ENCODE results near the gene TTC6.
A peak's percentile ranks its signal among the peaks of the same experiment; 100 is the strongest.

TTC6 gene

DNA sequence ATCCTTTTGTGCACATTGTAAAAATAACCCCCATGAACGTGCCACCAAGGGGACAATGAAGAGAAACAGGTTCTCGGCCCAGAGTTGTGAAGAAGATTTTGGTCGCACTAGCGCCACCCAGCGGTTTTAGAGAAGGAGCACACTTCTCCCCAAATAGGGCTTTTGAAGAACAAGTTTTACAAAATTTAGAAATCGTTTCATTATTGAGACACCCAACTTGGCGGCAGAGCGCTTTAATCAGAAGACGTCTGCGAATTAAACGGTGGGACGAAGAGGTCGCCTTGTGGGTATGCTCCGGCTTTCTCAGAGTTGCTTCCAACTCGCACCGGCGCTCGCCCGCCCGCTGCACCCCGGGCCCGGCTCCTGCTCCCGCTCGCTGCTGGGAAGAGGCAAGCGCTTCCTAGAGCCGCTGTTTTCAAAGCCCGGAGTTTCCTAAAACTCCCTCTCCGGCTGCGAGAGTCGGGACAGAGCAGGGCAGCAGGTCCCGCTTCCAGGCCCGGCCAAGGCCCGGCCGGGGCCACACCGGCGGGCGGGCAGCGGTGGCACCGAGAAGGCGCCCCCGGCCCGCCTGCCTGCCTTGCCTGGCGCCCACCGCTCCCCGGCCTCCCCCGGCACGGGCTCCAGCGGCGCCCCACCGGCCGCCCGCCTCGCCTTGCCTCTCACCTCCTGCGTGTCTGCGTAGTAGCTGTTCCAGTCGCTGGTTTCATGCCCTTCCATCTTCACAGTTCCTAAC, 1.0 kb upstream of the TTC6 start:
- peaks cover 4% of the 10 kb centered on the region; the same call in 1 of the 2 replicates for H3K4me1 ChIP-seq (ENCODE audit: insufficient read depth, low read length)
- peak overlapping the region; percentile 46; the same call in 1 of the 2 replicates for H3K4me3 ChIP-seq (ENCODE audit: low read length)
- H3K9ac ChIP-seq (ENCODE audit: low read depth, low read length) = no peak overlapping the region
- no peak overlapping the region for H3K27ac ChIP-seq (ENCODE audit: low read length)
- peaks cover 100% of the 10 kb centered on the region for H3K27me3 ChIP-seq (ENCODE audit: insufficient read depth, low read length)
- no peaks in the 10 kb centered on the region; the same call in 1 of the 2 replicates for H3K9me3 ChIP-seq (ENCODE audit: insufficient read depth, low read depth, low read length)
- H3K36me3 ChIP-seq (ENCODE audit: insufficient read depth, low read depth, low read length) = no peaks in the 10 kb centered on the region

DNA sequence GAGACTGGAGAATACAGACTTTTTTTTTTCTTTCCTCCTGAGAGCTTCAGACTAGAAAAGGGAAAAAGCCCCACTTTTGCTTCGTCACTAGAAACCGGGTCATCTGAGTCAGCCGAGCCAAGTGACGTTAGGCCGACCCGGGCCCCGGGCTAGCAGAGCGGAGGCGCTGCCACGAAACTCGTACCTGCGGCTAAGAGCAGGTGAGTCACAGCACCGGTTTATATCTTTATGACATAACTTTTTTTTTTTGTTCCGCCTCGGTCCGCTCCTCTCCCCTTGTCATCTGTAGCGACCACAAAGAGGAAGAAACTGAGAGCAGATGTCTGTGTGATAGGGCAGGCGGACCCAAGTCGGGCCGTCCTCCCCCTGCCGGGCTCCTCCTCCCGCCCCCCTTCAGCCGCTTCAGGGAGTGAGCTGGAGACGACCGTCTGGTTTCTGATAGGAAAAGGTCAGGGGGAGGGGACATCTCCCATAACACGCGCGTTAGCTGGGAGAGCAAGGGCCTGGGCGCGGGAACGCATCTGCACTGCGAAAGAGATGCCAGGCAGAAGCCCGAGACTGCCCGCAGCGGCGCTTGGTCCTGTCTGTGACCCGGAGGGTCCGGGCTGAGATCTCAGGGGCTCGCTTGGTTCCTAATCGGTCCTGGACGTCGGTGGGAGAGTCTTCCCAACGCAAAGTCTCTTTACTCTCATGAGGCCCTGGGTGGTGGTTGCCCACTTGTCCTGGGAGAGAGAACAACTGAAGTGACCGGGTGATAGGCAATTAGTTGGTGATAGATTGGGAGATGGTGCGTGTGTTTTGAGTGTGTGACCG, 586 bp downstream of the TTC6 start:
- Histone ChIP-seq H3K4me3 (ENCODE audit: low read length) (peak overlapping the region; percentile 43; the same call in 1 of the 2 replicates), H3K27ac (ENCODE audit: low read length) (no peak overlapping the region), H3K27me3 (ENCODE audit: insufficient read depth, low read length) (peaks cover 100% of the 10 kb centered on the region), H3K4me1 (ENCODE audit: insufficient read depth, low read length) (peaks cover 6% of the 10 kb centered on the region; the same call in 1 of the 2 replicates), H3K9me3 (ENCODE audit: insufficient read depth, low read depth, low read length) (no peaks in the 10 kb centered on the region; the same call in 1 of the 2 replicates), H3K9ac (ENCODE audit: low read depth, low read length) (no peak overlapping the region), H3K36me3 (ENCODE audit: insufficient read depth, low read depth, low read length) (no peaks in the 10 kb centered on the region)

DNA sequence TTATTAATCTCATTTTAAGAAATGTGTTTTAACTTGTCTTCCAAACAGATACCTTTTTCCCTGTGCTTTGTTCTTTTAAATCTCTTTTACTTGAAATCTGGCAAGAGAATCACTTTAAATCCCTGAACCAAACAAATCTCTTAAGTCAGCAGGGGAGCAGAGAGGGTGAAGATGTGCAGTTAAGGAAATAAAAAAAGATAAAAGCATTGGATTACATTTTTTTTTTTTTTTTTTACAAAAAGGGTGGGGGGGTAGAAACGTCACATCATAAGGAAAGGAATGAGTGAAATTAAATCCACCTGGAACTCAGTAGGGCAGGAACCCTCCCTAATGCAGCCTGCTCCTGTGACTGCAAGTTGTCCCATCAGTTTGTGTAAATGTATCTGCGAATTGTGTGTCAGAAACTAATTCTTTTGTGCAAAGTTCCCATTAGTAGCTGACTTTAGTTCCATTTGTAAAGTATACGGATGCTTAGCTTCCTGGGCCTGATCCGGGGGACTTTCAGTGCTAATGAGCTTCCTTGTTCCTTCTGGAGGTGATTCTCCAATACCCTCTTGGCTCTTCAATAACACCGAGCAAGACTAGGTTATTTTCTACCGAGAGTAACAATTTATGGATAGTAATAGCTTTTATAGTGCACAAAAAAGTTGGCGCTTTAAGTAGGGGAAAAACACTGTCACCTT, 1.5 kb downstream of the TTC6 start:
- peaks cover 6% of the 10 kb centered on the region; the same call in 1 of the 2 replicates for H3K4me1 ChIP-seq (ENCODE audit: insufficient read depth, low read length)
- H3K9ac ChIP-seq (ENCODE audit: low read depth, low read length) = no peak overlapping the region
- peaks cover 100% of the 10 kb centered on the region for H3K27me3 ChIP-seq (ENCODE audit: insufficient read depth, low read length)
- H3K9me3 ChIP-seq (ENCODE audit: insufficient read depth, low read depth, low read length) = no peaks in the 10 kb centered on the region; the same call in 1 of the 2 replicates
- no peak overlapping the region for H3K27ac ChIP-seq (ENCODE audit: low read length)
- H3K4me3 ChIP-seq (ENCODE audit: low read length) = no peak overlapping the region
- no peaks in the 10 kb centered on the region for H3K36me3 ChIP-seq (ENCODE audit: insufficient read depth, low read depth, low read length)

DNA sequence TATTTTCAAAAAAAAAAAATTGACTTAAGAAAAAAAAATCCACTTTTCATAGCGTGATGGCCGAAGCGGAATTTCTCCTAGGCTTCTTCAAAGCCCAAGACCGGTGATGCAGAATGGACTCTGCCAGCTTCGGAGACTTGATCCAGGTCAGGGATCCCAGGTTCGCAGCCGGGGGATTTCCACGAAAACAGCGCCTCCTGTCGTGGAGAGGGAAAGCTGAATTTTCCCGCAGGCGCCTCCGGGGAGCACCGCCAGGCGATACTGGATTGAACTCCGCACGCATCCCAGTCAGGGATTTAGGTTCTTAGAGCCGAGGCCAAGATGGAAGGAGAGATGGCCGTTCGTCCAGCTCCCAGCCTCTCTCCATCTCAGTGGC, 2.1 kb downstream of the TTC6 start:
- Histone ChIP-seq H3K4me1 (ENCODE audit: insufficient read depth, low read length) (peaks cover 6% of the 10 kb centered on the region; the same call in 1 of the 2 replicates), H3K9ac (ENCODE audit: low read depth, low read length) (no peak overlapping the region), H3K4me3 (ENCODE audit: low read length) (no peak overlapping the region), H3K27ac (ENCODE audit: low read length) (no peak overlapping the region), H3K9me3 (ENCODE audit: insufficient read depth, low read depth, low read length) (no peaks in the 10 kb centered on the region; the same call in 1 of the 2 replicates), H3K27me3 (ENCODE audit: insufficient read depth, low read length) (peaks cover 100% of the 10 kb centered on the region), H3K36me3 (ENCODE audit: insufficient read depth, low read depth, low read length) (no peaks in the 10 kb centered on the region)

DNA sequence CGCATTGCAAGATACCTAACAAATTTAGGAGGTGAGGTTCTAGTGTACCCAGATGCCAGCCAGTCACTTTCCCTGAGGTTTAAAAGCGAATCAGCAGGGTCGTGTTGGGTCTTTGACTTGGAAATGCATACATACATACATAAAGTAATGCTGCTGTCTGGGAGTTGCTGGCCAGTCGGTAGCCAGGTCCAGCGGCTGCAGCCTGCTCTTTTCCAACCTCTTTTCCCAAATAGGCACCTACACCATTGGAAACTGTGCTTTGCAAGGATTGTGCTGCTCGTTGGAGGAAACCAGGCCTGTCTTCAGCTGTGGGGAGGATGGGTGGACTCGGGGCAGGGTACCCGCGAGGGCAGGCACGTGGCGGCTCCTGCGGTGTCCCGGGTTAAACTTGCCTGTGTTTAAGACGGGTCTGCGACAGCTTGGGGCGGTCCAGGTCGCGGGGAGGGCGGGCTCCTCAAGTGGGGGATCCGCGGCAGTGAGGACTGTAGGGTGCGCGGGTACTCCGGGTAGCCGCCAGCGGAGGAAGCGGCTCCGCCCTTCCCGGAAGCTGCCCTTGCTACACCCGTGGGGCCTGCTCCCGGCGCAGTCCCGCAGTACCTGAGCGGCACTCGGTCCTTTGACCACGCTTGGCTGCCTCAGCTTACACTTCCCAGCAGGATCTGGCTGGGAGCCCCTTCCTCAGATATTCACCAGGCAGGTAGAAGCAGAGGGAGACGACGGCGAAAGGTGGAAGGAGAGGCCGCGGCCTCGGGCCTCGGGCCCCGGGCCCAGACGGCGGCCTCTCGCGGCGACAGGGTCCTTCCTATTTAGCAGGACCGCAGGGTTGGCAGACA, 2.7 kb downstream of the TTC6 start:
- H3K27me3 ChIP-seq (ENCODE audit: insufficient read depth, low read length) = peaks cover 100% of the 10 kb centered on the region
- no peak overlapping the region for H3K9ac ChIP-seq (ENCODE audit: low read depth, low read length)
- H3K27ac ChIP-seq (ENCODE audit: low read length) = no peak overlapping the region
- no peaks in the 10 kb centered on the region; the same call in 1 of the 2 replicates for H3K9me3 ChIP-seq (ENCODE audit: insufficient read depth, low read depth, low read length)
- no peaks in the 10 kb centered on the region for H3K36me3 ChIP-seq (ENCODE audit: insufficient read depth, low read depth, low read length)
- peak overlapping the region; percentile 42; the same call in 1 of the 2 replicates for H3K4me3 ChIP-seq (ENCODE audit: low read length)
- peaks cover 6% of the 10 kb centered on the region; the same call in 1 of the 2 replicates for H3K4me1 ChIP-seq (ENCODE audit: insufficient read depth, low read length)

DNA sequence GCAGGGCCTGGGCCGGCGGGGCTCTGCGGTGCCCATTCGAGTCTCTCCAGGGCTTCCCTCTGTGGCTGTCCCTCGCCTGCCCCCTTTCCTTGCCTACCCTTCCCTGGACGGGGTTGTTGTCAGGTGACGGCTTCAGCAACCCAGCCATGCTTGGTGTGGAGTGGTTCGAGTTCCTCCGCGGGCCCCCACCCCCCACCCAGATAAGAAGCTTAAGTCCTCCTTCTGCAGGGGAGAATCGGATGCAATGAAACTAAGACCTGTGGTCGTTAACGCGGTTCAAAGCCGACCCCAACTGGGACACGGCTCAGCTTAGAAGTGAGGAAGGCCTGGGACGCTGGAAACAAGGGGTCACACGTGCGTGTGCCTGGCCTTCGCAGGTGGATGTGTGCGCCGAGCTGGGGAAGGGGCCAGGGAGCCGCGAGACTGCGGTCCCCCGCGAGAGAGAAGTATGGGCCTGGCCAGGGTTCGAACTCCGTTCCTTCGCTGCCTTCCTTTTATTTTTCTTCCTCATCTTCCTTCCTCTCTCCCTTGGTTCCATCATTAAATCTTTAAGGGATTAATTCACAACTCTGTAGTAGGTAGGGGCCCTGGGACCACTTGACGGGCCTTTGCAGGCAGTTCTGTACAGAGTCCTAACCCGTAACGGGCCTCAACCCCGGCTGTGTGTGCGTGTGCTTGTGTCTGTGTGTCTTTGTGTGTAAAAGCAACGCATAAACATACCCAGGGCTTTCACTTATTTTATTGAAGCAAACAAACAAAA, 3.5 kb downstream of the TTC6 start:
- Histone ChIP-seq H3K27ac (ENCODE audit: low read length) (no peak overlapping the region), H3K9ac (ENCODE audit: low read depth, low read length) (no peak overlapping the region), H3K36me3 (ENCODE audit: insufficient read depth, low read depth, low read length) (no peaks in the 10 kb centered on the region), H3K27me3 (ENCODE audit: insufficient read depth, low read length) (peaks cover 100% of the 10 kb centered on the region), H3K9me3 (ENCODE audit: insufficient read depth, low read depth, low read length) (no peaks in the 10 kb centered on the region), H3K4me3 (ENCODE audit: low read length) (peak overlapping the region; percentile 42; the same call in 1 of the 2 replicates), H3K4me1 (ENCODE audit: insufficient read depth, low read length) (peaks cover 6% of the 10 kb centered on the region; the same call in 1 of the 2 replicates)

DNA sequence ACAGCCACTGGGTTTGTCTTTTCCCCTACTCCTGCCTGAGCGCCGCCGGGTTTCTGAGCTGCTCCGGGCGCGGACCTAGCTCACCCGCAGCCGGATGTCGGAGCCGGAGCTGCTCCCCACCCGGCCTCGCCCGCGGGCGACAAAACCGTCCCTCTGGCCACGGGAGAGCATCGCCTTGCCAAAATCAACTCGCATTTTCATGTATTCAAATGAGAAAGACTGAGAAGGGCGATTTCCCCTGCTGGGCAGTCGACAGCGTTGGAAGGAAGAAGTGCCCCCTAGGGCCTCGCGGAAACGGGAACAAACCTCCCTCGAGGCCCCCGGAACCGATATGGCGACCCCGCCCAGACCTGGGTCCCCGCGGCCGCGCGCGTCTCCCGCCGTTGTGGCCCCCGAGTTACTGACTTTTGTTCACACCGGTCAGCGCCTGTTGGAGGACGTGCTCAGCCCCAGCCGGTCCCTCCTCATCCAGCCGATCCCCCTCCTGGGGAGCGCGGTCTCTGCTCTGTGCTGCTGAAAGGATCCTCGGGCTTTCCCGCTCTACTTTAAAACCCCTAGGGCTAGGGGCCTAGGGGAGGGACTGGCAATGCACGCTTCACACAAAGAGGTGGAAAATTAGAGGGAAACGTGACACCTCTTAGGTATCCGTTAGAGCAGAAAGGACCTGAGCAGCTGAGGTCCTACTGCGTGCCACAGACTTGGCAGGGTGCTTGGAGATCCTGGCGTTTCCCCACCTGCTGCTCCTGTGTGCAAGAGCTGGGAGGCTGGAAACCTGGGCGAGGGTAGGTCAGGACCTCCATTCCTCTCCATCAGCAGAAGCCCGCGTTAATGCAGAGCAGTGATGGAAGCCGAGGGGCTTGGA, 4.3 kb downstream of the TTC6 start:
- peaks cover 100% of the 10 kb centered on the region for H3K27me3 ChIP-seq (ENCODE audit: insufficient read depth, low read length)
- no peaks in the 10 kb centered on the region for H3K36me3 ChIP-seq (ENCODE audit: insufficient read depth, low read depth, low read length)
- H3K4me3 ChIP-seq (ENCODE audit: low read length) = peak overlapping the region; percentile 53
- no peak overlapping the region for H3K9ac ChIP-seq (ENCODE audit: low read depth, low read length)
- H3K4me1 ChIP-seq (ENCODE audit: insufficient read depth, low read length) = peaks cover 6% of the 10 kb centered on the region; the same call in 1 of the 2 replicates
- H3K27ac ChIP-seq (ENCODE audit: low read length) = no peak overlapping the region
- no peaks in the 10 kb centered on the region for H3K9me3 ChIP-seq (ENCODE audit: insufficient read depth, low read depth, low read length)

DNA sequence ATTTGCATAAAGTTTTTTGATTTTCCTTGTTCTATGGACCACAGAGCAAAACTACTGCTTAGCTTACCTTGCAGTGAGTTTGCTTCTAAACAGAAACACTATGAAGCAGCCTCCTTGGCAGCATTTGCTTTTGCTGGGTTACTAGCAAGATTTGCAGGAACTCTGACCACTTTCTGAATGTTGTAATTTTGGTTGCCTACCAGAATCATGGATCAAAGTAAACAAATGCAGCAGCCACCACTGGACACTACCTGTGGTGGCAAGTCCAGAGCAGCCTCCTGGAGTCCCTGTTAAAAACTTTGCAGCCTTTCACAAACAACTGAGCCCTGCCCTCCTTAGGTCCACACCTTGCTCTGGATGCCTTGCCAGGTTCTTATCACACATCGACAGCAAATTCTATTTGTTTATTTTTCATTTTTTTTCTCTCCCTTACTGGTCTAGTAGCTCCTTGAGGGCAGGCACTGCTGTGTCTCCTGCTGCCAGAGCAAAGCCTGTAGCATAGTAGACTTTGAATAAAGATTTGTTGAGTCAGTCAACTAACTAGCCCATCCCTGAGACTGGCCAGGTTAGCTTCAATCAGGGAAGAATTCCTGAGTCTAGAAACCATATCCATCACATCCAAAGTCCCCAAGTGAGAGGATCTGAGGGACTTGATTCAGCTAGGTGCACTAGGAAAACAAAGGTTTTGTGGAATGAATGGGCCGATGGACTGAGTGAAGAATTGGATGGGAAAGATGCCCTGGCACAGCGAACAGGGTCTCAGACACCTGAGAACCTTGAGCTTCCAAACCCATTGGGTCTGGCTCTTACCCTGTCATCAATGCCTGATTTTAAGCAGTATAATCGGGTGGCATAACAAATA, 5.7 kb downstream of the TTC6 start:
- no peak overlapping the region for H3K9ac ChIP-seq (ENCODE audit: low read depth, low read length)
- H3K27me3 ChIP-seq (ENCODE audit: insufficient read depth, low read length) = peaks cover 100% of the 10 kb centered on the region
- H3K4me3 ChIP-seq (ENCODE audit: low read length) = no peak overlapping the region
- H3K36me3 ChIP-seq (ENCODE audit: insufficient read depth, low read depth, low read length) = no peaks in the 10 kb centered on the region
- peaks cover 6% of the 10 kb centered on the region; the same call in 1 of the 2 replicates for H3K4me1 ChIP-seq (ENCODE audit: insufficient read depth, low read length)
- no peak overlapping the region for H3K27ac ChIP-seq (ENCODE audit: low read length)
- no peaks in the 10 kb centered on the region for H3K9me3 ChIP-seq (ENCODE audit: insufficient read depth, low read depth, low read length)

DNA sequence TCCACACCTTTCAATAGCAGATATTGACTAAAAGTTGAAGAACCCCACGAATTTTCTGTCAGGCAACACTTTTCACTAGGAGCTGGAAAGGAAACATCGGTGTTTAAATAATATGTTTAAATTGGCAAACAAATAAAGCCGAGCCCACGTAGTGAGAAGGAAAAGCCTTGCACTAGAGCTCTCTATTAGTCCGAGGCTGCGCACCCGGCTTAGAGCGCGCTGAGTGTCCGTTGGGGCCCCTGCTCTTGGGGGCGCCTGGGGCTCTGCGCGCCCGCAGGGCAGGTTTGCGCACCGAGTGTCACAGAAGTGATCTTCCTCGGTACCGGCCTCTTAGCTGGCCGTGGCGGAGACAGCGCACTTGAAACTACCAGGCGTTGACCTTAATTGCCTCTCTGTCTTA, 6.4 kb downstream of the TTC6 start:
- Histone ChIP-seq H3K9me3 (ENCODE audit: insufficient read depth, low read depth, low read length) (no peaks in the 10 kb centered on the region), H3K27ac (ENCODE audit: low read length) (no peak overlapping the region), H3K4me3 (ENCODE audit: low read length) (no peak overlapping the region), H3K9ac (ENCODE audit: low read depth, low read length) (no peak overlapping the region), H3K36me3 (ENCODE audit: insufficient read depth, low read depth, low read length) (no peaks in the 10 kb centered on the region), H3K4me1 (ENCODE audit: insufficient read depth, low read length) (peaks cover 6% of the 10 kb centered on the region; the same call in 1 of the 2 replicates), H3K27me3 (ENCODE audit: insufficient read depth, low read length) (peaks cover 100% of the 10 kb centered on the region)
